Measurements from ENCODE around the gene IGLL5.
A peak's percentile ranks its signal among the peaks of the same experiment; 100 is the strongest.

IGLL5 gene

GRCh38 chr22:22858559-22858937 is 29.1 kb upstream of the IGLL5 start:
- no peak for DNase-seq (ENCODE audit: low read depth in 2 of 2, low spot score in 1 of 2)

GRCh38 chr22:22863001-22863400 is 24.6 kb upstream of the IGLL5 start:
- DNase-seq (ENCODE audit: low read depth in 2 of 2, low spot score in 1 of 2): no peak

DNA sequence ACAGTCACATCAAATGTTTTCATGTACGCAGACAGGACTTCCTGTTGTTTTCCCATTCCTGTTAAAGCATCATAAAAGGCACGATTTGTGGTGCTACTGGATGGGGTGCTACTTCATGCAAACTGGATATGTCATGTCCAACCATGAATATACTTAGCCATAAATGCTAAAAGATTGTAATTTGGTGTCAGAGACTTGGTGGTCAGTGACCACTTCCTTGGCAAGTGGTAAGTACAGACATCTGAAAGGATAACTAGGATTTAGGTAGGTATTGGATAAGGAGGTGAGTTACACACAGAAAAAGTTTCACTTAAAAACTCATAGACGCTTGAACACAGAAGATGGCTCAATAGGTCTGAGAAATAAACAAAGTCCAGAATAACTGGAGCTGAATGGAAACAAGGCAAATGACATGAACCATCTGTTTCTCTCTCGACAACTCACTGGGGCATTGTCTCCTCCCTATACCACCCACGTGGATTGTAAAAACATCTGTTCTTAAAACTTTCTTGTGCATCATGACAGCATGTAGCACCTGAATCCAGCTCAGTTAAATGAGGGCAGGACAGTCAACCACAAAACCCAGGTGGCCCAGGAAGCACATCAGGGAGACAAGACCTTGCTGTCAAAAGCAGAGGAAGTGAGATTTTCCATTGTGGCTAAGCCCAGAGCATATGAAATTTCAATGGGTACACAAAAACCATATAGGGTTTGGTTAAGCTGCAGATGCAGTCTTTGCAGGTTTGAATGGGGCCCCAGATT is 22.1 kb upstream of the IGLL5 start:
- DNase-seq (ENCODE audit: low read depth in 2 of 2, low spot score in 1 of 2): no peak

GRCh38 chr22:22866381-22867111 is 21.1 kb upstream of the IGLL5 start:
- no peak for DNase-seq (ENCODE audit: low read depth in 2 of 2, low spot score in 1 of 2)

- DNase-seq (ENCODE audit: low read depth in 2 of 2, low spot score in 1 of 2): no peak
Measured at GRCh38 chr22:22867996-22868715, 19.5 kb upstream of the IGLL5 start.

- no peak for DNase-seq (ENCODE audit: low read depth in 2 of 2, low spot score in 1 of 2)
Measured at GRCh38 chr22:22870577-22871404, 16.8 kb upstream of the IGLL5 start.

DNA sequence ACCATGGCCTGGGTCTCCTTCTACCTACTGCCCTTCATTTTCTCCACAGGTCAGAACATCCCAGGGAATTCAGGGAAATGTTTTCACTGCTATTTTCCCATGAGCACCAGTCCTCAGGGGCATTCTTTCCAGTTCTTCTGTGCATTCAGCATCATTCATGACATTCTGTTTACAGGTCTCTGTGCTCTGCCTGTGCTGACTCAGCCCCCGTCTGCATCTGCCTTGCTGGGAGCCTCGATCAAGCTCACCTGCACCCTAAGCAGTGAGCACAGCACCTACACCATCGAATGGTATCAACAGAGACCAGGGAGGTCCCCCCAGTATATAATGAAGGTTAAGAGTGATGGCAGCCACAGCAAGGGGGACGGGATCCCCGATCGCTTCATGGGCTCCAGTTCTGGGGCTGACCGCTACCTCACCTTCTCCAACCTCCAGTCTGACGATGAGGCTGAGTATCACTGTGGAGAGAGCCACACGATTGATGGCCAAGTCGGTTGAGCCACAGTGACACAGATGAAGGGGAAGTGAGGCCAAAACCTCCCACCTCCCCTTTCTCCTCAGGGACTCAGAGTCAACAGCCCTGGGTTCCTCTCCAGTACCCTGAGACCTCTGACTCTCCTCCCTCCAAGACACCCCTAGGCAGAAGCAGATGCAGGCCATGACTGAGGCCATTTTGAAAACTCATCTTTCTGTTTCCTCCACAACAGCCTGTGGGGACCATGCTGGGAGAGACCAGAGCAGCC is 15.9 kb upstream of the IGLL5 start:
- no peak for DNase-seq (ENCODE audit: low read depth in 2 of 2, low spot score in 1 of 2)

- DNase-seq (ENCODE audit: low read depth in 2 of 2, low spot score in 1 of 2): no peak
Measured at GRCh38 chr22:22872722-22873708, 14.6 kb upstream of the IGLL5 start.

- DNase-seq (ENCODE audit: low read depth in 2 of 2, low spot score in 1 of 2): peak; percentile 51 to 67
Measured at GRCh38 chr22:22877523-22878210, 9.9 kb upstream of the IGLL5 start.

DNA sequence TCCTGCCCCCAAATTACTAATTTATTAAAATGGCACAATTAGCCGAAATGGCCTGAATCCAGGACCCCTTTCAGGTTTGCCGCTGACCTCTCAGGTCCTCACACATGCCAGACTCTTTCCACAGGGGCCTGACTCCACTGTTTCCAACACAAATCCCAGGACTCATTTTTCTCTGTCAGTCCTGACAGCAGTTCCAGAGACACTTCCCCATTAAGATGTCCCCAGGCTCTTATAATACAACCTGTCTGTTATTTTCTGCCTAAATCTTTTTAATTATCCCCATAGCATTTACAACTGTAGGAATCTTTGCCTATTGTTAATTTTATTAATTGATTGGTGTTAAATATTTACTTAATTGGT is 9.4 kb upstream of the IGLL5 start:
- DNase-seq (ENCODE audit: low read depth in 2 of 2, low spot score in 1 of 2): no peak

DNA sequence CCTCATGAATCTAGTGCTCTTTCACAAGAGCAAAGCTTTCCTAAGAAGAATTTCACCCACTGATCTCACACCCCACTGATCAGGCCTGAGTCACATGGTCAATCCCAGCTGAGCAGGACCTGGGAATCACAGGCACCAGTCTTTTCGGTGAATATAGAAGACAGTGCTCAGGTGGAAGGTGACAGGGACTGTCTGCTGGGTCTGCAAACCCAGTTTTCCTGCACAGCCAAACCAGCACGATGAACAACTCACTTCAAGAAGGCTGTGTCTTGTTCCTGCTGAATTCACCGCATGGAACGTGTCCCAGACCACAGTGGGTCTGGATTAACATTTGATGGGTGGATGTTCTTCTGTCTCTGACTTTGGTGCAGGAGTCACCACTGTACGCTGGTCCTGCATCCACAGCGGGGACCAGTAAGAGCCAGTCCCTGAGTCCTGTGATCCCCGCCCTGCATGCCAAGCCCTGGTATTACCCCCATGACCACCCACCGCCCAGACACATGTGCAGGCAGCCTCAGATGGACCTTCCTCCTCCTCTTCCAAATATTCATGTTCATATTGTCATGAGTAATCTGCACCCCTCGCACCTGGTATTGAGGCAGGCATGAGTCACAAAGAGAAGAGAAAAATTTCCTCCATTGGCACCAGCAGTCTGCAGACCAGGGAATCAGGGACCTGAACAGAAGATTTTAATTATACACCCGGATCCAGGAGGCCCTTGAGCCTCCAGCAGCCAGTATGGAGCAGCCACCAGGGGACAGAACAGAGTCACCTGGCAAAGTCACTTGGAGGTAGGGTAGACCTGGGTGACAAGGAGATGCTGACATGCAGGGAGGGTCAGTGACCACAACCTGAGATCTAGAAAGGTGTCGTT is 8.6 kb upstream of the IGLL5 start:
- DNase-seq (ENCODE audit: low read depth in 2 of 2, low spot score in 1 of 2): no peak

GRCh38 chr22:22879675-22880155 is 7.9 kb upstream of the IGLL5 start:
- DNase-seq (ENCODE audit: low read depth in 2 of 2, low spot score in 1 of 2): no peak

DNA sequence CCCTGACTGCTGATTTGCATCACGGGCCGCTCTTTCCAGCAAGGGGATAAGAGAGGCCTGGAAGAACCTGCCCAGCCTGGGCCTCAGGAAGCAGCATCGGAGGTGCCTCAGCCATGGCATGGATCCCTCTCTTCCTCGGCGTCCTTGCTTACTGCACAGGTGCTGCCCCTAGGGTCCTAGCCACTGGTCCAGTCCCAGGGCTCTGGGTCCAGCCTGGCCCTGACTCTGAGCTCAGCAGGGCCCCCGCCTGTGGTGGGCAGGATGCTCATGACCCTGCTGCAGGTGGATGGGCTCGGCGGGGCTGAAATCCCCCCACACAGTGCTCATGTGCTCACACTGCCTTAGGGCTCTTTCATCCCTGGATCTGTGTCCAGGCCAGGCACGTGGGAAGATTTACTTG is 7.0 kb upstream of the IGLL5 start:
- DNase-seq (ENCODE audit: low read depth in 2 of 2, low spot score in 1 of 2): no peak

DNA sequence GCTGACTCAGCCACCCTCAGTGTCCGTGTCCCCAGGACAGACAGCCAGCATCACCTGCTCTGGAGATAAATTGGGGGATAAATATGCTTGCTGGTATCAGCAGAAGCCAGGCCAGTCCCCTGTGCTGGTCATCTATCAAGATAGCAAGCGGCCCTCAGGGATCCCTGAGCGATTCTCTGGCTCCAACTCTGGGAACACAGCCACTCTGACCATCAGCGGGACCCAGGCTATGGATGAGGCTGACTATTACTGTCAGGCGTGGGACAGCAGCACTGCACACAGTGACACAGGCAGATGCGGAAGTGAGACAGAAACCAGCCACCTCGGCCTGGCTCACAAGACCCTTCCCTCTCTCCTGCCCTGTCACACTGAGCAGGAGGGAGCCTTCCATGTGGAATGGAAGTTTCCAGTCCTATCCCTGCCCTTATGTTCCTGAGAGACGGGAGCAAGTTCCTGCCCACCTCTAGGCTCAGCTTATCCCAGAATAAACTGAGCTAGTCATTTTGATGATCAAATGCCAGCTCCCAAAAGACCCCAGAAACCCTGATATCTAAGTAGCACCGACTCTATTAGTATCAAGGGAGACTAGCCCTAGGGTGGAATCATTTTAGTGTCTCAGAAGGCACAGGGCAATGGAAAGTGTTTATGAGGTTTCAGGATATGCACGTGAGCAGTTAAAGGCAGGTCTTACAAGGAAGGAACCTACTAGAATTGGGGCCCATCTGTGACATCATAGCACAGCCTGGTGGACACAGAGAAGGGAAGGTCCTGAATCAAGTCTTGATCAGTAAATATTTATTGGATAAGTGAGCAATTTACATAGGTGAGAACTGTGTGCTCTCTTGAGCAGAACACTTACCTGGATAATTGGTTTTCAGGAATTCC is 6.3 kb upstream of the IGLL5 start:
- DNase-seq (ENCODE audit: low read depth in 2 of 2, low spot score in 1 of 2): no peak

DNA sequence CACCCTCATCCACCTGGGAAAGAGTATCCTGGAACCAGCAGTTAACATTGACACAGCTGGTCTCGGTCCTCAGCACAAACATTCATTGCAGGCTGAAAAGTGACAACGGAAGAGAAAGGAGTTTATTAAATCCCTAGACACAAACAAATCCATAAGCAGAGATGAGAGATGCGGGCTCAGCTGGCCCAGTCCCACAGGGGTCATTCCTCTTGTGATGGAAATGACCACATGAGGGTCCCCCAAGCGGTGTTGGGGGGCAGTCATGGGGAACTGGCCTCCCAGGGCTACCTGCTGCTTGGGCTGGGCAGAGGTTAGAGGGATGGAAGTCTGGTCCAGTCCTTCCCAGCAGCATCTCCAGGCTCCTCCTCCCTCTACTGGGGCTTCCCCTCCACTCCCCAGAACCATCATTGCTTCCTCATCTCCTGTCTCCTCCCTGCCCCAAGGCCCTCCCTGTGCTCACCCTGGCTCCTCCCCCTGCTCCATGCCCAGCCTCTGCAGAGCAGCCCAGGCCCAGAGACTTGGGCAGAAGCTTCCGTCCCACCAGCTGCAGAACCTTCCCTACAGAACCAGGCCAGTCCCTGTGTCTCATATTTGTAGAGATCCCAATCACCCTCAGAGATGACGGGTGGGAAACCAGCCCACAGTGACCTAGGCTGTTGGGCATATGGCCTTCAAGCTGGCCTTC is 5.4 kb upstream of the IGLL5 start:
- no peak for DNase-seq (ENCODE audit: low read depth in 2 of 2, low spot score in 1 of 2)

DNA sequence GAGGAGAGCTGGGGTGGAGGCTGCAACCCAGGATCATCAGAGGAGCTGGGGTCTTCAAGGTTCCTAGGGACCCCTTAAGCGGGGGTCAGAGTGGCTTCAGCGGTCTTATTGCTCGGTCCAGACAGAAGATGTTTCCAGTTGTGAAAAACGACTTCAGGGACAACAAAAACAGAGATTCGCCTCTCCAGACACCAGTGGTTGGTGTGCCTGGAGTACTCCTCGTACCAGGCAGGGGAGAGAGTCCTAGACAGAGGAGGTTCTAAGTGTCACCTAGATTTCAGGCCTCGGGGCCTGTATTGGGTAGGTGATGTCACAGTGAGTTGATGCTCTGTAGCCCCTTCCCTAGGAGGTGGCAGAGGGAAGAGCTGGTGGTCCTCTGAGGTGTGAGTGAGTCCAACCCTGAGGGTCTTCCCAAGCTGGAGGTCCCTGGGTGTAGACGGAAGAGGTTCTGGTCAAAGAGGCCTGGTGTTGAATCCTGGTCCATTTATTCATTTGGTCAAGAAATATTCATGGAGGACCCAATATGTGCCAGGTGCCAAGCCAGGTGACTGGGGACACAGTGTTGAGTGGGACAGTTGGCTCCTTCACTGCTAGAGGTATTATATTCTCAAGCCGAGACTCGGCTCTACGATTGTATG is 4.4 kb upstream of the IGLL5 start:
- DNase-seq (ENCODE audit: low read depth in 2 of 2, low spot score in 1 of 2): no peak
